ENCODE measurements around the gene HIPK1.

DNA sequence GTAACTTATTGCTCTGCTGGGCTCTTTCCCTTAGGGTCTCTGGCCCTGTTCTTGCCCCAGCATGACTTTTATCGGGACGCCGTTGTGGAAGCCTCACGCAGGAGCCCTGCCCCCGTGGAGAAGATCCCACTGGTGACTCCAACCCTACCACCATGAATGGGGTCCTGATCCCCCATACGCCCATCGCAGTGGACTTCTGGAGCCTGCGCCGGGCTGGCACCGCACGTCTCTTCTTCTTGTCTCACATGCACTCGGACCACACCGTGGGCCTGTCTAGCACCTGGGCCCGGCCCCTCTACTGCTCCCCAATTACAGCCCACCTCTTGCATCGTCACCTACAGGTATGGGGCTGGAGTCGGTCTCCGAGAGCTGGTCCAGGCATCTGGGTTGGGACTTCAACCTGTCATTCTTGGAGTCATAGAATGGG is 23.7 kb upstream of the HIPK1 start:
- TF ChIP-seq, protein P1, sequence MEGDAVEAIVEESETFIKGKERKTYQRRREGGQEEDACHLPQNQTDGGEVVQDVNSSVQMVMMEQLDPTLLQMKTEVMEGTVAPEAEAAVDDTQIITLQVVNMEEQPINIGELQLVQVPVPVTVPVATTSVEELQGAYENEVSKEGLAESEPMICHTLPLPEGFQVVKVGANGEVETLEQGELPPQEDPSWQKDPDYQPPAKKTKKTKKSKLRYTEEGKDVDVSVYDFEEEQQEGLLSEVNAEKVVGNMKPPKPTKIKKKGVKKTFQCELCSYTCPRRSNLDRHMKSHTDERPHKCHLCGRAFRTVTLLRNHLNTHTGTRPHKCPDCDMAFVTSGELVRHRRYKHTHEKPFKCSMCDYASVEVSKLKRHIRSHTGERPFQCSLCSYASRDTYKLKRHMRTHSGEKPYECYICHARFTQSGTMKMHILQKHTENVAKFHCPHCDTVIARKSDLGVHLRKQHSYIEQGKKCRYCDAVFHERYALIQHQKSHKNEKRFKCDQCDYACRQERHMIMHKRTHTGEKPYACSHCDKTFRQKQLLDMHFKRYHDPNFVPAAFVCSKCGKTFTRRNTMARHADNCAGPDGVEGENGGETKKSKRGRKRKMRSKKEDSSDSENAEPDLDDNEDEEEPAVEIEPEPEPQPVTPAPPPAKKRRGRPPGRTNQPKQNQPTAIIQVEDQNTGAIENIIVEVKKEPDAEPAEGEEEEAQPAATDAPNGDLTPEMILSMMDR (conservative IDR thresholded peaks at IDR 0.05; ENCODE audit: low read length) = peak; percentile 26; the same call in 1 of the 2 replicates
- TF ChIP-seq EZH2phosphoT487 (IDR thresholded peaks at IDR 0.05; ENCODE audit: borderline replicate concordance, low read depth, low read length) = no peak

Data from OCI-LY7 (cell line).